Glutamatergic neuron (in vitro differentiated cells): ENCODE measurements around the gene C6. TPM values are rescaled to one million over a fixed set of nuclear protein-coding genes. Genes with fewer than 3 reads are reported as not detected.

Experiments
- DNase-seq: peaks from one replicate; pipeline ENCODE4 v3.0.0; 2022
- H3K27ac Mint-ChIP-seq: one replicate; pipeline ENCODE4 v1.8.0; 2020; ENCODE audit warnings: mild to moderate bottlenecking, mixed read lengths, inconsistent platforms; ENCODE audit not compliant: unreplicated experiment
- H3K27me3 Mint-ChIP-seq: one replicate; pipeline ENCODE4 v1.8.0; 2020; ENCODE audit warnings: mild to moderate bottlenecking, moderate library complexity, mixed read lengths, inconsistent platforms; ENCODE audit not compliant: unreplicated experiment
- H3K36me3 Mint-ChIP-seq: one replicate; pipeline ENCODE4 v1.8.0; 2020; ENCODE audit warnings: mild to moderate bottlenecking, mixed read lengths, inconsistent platforms; ENCODE audit not compliant: unreplicated experiment
- H3K4me1 Mint-ChIP-seq: one replicate; pipeline ENCODE4 v1.8.0; 2020; ENCODE audit warnings: mild to moderate bottlenecking, low read depth, mixed read lengths, inconsistent platforms; ENCODE audit not compliant: unreplicated experiment
- H3K4me3 Mint-ChIP-seq: one replicate; pipeline ENCODE4 v1.8.0; 2020; ENCODE audit warnings: mild to moderate bottlenecking, mixed read lengths, inconsistent platforms; ENCODE audit not compliant: unreplicated experiment
- H3K9me3 Mint-ChIP-seq: one replicate; pipeline ENCODE4 v1.8.0; 2020; ENCODE audit warnings: mild to moderate bottlenecking, moderate library complexity, mixed read lengths, inconsistent platforms; ENCODE audit not compliant: unreplicated experiment
- total RNA-seq: library from RNA; stranded (reverse); fragmentation: NEBNext Ultra II Directional; extraction: Animal tissue kit (Norgen Biotek cat#: 25700); gene quantifications from one replicate; pipeline ENCODE4 v1.2.1, GENCODE V29; 2021; ENCODE audit not compliant: unreplicated experiment
- TF ChIP-seq, protein P1 (sequence below): fragments of 200-600 bp; sonication (generic); IDR thresholded peaks from one replicate; pipeline ENCODE4 v1.5.0; 2021; ENCODE audit not compliant: partially characterized antibody, unreplicated experiment

The C6 gene
- total RNA-seq, 1 donor from 2014 or later = not detected

DNA sequence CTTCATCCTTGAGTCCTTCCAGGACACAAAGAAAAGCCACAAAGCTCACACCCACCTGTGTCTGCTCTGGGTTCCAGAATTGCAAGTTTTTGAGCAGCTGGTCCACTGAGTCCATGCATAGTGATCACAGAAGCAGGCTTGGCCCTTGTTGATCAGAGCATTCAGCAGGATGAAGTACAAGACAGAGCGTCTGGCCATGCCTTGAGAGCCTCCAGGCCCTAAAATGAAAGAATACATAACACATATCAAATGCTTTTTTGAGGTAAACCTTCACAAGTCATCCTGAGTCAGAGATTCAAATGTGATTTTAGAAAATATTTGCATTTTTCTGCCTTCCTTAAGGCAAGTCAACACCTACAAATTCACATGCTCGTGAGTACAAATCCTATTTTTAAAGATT is 10.3 kb downstream of the C6 start:
- TF ChIP-seq, protein P1, sequence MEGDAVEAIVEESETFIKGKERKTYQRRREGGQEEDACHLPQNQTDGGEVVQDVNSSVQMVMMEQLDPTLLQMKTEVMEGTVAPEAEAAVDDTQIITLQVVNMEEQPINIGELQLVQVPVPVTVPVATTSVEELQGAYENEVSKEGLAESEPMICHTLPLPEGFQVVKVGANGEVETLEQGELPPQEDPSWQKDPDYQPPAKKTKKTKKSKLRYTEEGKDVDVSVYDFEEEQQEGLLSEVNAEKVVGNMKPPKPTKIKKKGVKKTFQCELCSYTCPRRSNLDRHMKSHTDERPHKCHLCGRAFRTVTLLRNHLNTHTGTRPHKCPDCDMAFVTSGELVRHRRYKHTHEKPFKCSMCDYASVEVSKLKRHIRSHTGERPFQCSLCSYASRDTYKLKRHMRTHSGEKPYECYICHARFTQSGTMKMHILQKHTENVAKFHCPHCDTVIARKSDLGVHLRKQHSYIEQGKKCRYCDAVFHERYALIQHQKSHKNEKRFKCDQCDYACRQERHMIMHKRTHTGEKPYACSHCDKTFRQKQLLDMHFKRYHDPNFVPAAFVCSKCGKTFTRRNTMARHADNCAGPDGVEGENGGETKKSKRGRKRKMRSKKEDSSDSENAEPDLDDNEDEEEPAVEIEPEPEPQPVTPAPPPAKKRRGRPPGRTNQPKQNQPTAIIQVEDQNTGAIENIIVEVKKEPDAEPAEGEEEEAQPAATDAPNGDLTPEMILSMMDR = no peak
- DNase-seq = no peak
- H3K4me1 Mint-ChIP-seq = no peaks in the 10 kb centered on the region
- no peak overlapping the region for H3K4me3 Mint-ChIP-seq
- H3K36me3 Mint-ChIP-seq = no peaks in the 10 kb centered on the region
- no peak overlapping the region for H3K27ac Mint-ChIP-seq
- no peaks in the 10 kb centered on the region for H3K9me3 Mint-ChIP-seq
- no peaks in the 10 kb centered on the region for H3K27me3 Mint-ChIP-seq

DNA sequence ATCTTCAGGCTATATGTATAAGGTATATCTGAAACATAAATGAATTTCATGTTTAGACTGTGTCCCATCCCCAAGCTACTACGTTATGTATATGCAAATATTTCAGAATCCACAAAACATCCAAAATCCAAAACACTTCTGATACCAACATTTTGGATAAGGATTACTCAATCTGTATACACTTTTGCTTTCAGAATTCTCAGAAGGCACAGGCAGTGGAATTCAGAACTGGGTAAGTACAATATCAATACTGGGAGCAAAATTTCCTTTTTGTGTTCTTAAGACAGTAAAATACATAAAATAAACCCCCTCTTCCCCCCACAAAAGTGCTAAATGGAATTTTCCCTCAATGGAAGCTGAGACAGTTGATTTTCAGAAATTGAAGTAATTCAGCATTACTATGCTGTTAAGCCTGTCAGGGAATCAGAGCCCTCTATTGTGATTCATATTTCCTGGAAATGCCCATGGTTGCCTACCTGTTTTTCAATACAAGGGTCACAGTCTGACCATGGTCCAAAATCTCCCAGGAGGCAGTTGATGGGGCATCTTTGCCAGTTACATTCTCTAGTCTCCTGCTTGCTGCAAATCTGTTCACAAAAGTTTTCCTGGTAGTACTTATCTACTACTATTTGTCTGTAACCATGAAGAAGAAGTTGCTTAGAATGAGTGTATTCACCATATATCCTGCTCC is 12.1 kb downstream of the C6 start:
- Mint-ChIP-seq H3K9me3 (no peaks in the 10 kb centered on the region), H3K4me1 (no peaks in the 10 kb centered on the region), H3K36me3 (no peaks in the 10 kb centered on the region), H3K27me3 (no peaks in the 10 kb centered on the region), H3K27ac (no peak overlapping the region), H3K4me3 (no peak overlapping the region)
- TF ChIP-seq, protein P1 = no peak
- DNase-seq = no peak

DNA sequence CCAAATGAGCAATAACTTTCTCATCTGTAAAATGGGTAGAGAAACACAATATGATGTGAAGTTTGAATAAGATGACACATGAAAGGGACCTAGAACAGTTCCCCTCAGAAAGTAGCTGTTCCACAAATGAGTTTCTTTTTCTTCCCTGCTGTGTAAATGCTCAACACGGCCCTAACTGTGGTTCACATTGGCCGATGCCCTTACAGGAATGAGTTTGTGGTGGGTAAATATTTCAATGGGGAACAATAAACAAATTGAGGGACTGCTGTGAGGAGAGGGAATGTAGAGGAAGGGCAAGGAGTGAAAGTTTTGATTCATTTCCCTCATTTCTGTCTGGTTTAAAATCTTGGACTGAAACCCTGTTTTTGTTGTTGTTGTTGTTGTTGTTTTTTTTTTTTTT is 12.8 kb downstream of the C6 start:
- Mint-ChIP-seq H3K4me1 (no peaks in the 10 kb centered on the region), H3K4me3 (no peak overlapping the region), H3K9me3 (no peaks in the 10 kb centered on the region), H3K27me3 (no peaks in the 10 kb centered on the region), H3K27ac (no peak overlapping the region), H3K36me3 (no peaks in the 10 kb centered on the region)
- TF ChIP-seq, protein P1 = no peak
- DNase-seq = no peak

DNA sequence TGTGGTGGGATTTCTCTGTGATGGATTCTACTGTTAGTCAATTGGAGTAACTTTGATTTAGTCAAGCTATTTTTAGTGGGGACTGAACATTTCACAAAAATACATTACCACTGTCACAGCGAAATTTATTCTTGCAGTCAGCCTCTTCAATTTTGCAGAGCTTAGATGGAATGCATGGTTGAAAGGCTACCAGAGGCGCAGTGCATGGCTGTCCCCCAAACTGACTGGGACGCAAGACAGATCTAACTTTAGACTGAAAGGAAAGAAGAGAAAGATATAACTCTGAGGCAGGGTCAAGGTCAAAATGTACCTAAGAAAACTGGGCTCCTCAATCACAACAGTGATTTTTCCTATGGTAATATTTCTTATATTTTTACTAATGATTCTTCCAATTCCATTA is 13.7 kb downstream of the C6 start:
- TF ChIP-seq, protein P1 = no peak
- Mint-ChIP-seq H3K27ac (no peak overlapping the region), H3K36me3 (no peaks in the 10 kb centered on the region), H3K4me3 (no peak overlapping the region), H3K4me1 (no peaks in the 10 kb centered on the region), H3K27me3 (no peaks in the 10 kb centered on the region), H3K9me3 (no peaks in the 10 kb centered on the region)
- DNase-seq = no peak

DNA sequence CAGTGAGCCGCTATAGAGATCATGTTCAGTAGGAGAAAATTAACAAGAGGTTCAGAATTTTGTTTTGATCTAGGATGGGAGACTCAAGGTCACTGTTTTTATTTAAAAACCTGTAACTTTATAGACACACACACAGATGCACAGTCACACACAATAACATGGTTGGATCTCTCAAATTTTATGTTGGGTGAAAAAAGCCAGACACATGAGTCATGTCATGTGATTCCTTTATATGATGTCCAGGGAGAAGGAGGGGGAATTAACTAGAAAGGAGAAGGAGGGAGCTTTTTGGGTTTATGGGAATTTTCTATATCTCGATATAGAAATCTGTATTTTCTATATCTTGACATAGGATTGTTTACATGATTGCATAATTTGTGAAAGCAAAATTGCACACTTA is 17.1 kb downstream of the C6 start:
- H3K4me3 Mint-ChIP-seq = no peak overlapping the region
- H3K27me3 Mint-ChIP-seq = no peaks in the 10 kb centered on the region
- no peak overlapping the region for H3K27ac Mint-ChIP-seq
- no peaks in the 10 kb centered on the region for H3K36me3 Mint-ChIP-seq
- no peak for DNase-seq
- TF ChIP-seq, protein P1 = no peak
- H3K9me3 Mint-ChIP-seq = no peaks in the 10 kb centered on the region
- H3K4me1 Mint-ChIP-seq = no peaks in the 10 kb centered on the region
